Activated T-cell treated with anti-CD3 and anti-CD28 coated beads, Interleukin-2, amount 50 U/mL, for 72 hours (primary cell): ENCODE results near the gene G3BP2. TPM values are rescaled to one million over a fixed set of nuclear protein-coding genes. Genes with fewer than 3 reads are reported as not detected.
A peak's percentile ranks its signal among the peaks of the same experiment; 100 is the strongest.
"Not testable (repeated sequence)": the region's sequence is repeated elsewhere in the genome, so short reads cannot be mapped to it uniquely, and the experiment has no call there.

Experiments
- ATAC-seq, 2 donors: fragments of 150-1000 bp; cut with Tn5 transposase; replicated peaks in 1 of 2; 2 replicates each; pipeline ENCODE4 v1.10.0; 2021; ENCODE audit warnings: moderate library complexity in 2 of 2, mild to moderate bottlenecking in 1 of 2
- DNase-seq, 2 donors: peaks; one replicate each; pipeline ENCODE4 v3.0.0; 2021 to 2022; ENCODE audit warnings: mixed read lengths in 1 of 2
- H3K27ac Mint-ChIP-seq: one replicate; pipeline ENCODE4 v1.8.0; 2022; ENCODE audit warnings: mild to moderate bottlenecking, moderate library complexity, mixed read lengths
- H3K27me3 Mint-ChIP-seq: one replicate; pipeline ENCODE4 v1.8.0; 2022; ENCODE audit warnings: low read depth, mixed read lengths
- H3K36me3 Mint-ChIP-seq, 2 donors: one replicate each; pipeline ENCODE4 v1.8.0; 2022; ENCODE audit warnings: mixed read lengths in 2 of 2, mild to moderate bottlenecking in 1 of 2; ENCODE audit not compliant: insufficient read depth in 2 of 2
- H3K4me1 Mint-ChIP-seq: one replicate; pipeline ENCODE4 v1.8.0; 2022; ENCODE audit warnings: low read depth, mixed read lengths
- H3K4me3 Mint-ChIP-seq, 2 donors: one replicate each; pipeline ENCODE4 v1.8.0; 2022; ENCODE audit warnings: mild to moderate bottlenecking in 2 of 2, mixed read lengths in 2 of 2, moderate library complexity in 2 of 2
- H3K9me3 Mint-ChIP-seq, 2 donors: one replicate each; pipeline ENCODE4 v1.8.0; 2022; ENCODE audit warnings: mixed read lengths in 2 of 2
- total RNA-seq, 2 donors: library from RNA; stranded (reverse); gene quantifications; one replicate each; pipeline ENCODE4 v1.2.3, GENCODE V29; 2022

The G3BP2 gene
- total RNA-seq = 100 to 1,000 TPM; 204 to 212 TPM

GRCh38 chr4:75673027-75673958, at the start of gene G3BP2:
Gene G3BP2 (minus strand): TSS chr4:75673411. CDS start chr4:75662025, 11,386 bp downstream.
- H3K4me3 Mint-ChIP-seq = peak within 1 kb of the TSS; percentile 82 to 99

GRCh38 chr4:75722417-75722816, 49.2 kb upstream of the G3BP2 start:
- no peak overlapping the region for H3K27ac Mint-ChIP-seq
- peaks cover 6 to 7% of the 10 kb centered on the region in 2 donors for H3K36me3 Mint-ChIP-seq
- H3K4me3 Mint-ChIP-seq = peak overlapping the region in 1 of 2 donors; percentile 14
- H3K9me3 Mint-ChIP-seq = no peaks in the 10 kb centered on the region
- no peaks in the 10 kb centered on the region for H3K27me3 Mint-ChIP-seq
- H3K4me1 Mint-ChIP-seq = peaks cover 45% of the 10 kb centered on the region
- ATAC-seq (no peak), DNase-seq (no peak)

More at GRCh38 chr4:75673027-75673958, at the start of gene G3BP2:
- DNase-seq (peak; percentile 96 to 98), ATAC-seq (peak; percentile 93 to 94)
- Mint-ChIP-seq H3K27me3 (no peaks in the 10 kb centered on the region), H3K9me3 (no peaks in the 10 kb centered on the region), H3K4me1 (peaks cover 42% of the 10 kb centered on the region), H3K36me3 (peaks cover 12 to 14% of the 10 kb centered on the region in 2 donors), H3K27ac (peak within 1 kb of the TSS; percentile 87)

GRCh38 chr4:75718529-75718928, 45.3 kb upstream of the G3BP2 start:
- ATAC-seq = no peak
- no peak for DNase-seq
- Mint-ChIP-seq H3K27ac (no peak overlapping the region), H3K27me3 (no peaks in the 10 kb centered on the region), H3K36me3 (no peaks in the 10 kb centered on the region), H3K4me1 (peaks cover 18% of the 10 kb centered on the region), H3K4me3 (no peak overlapping the region), H3K9me3 (no peaks in the 10 kb centered on the region)

GRCh38 chr4:75717408-75717807, 44.2 kb upstream of the G3BP2 start:
- H3K4me1 Mint-ChIP-seq = peaks cover 9% of the 10 kb centered on the region
- H3K9me3 Mint-ChIP-seq = no peaks in the 10 kb centered on the region
- no peaks in the 10 kb centered on the region for H3K36me3 Mint-ChIP-seq
- ATAC-seq (no peak), DNase-seq (no peak)
- H3K27me3 Mint-ChIP-seq = no peaks in the 10 kb centered on the region
- H3K4me3 Mint-ChIP-seq = no peak overlapping the region
- no peak overlapping the region for H3K27ac Mint-ChIP-seq

- not testable (repeated sequence) for H3K27ac Mint-ChIP-seq, ATAC-seq, DNase-seq, H3K36me3 Mint-ChIP-seq, H3K4me3 Mint-ChIP-seq, H3K4me1 Mint-ChIP-seq, H3K9me3 Mint-ChIP-seq, H3K27me3 Mint-ChIP-seq
Measured at GRCh38 chr4:75716054-75716453, 42.8 kb upstream of the G3BP2 start.

- Mint-ChIP-seq H3K4me3 (no peak overlapping the region), H3K36me3 (no peaks in the 10 kb centered on the region), H3K27ac (no peak overlapping the region), H3K9me3 (no peaks in the 10 kb centered on the region), H3K27me3 (no peaks in the 10 kb centered on the region), H3K4me1 (no peaks in the 10 kb centered on the region)
- no peak for DNase-seq
- ATAC-seq = no peak
Measured at GRCh38 chr4:75715105-75715799, 42.0 kb upstream of the G3BP2 start.

GRCh38 chr4:75714704-75715103, 41.5 kb upstream of the G3BP2 start:
- Mint-ChIP-seq H3K9me3 (no peaks in the 10 kb centered on the region), H3K36me3 (no peaks in the 10 kb centered on the region), H3K4me3 (no peak overlapping the region), H3K4me1 (no peaks in the 10 kb centered on the region), H3K27ac (no peak overlapping the region), H3K27me3 (no peaks in the 10 kb centered on the region)
- no peak for DNase-seq
- no peak for ATAC-seq

- no peak overlapping the region for H3K4me3 Mint-ChIP-seq
- H3K4me1 Mint-ChIP-seq = no peaks in the 10 kb centered on the region
- DNase-seq (no peak), ATAC-seq (no peak)
- H3K9me3 Mint-ChIP-seq = no peaks in the 10 kb centered on the region
- no peak overlapping the region for H3K27ac Mint-ChIP-seq
- no peaks in the 10 kb centered on the region for H3K36me3 Mint-ChIP-seq
- H3K27me3 Mint-ChIP-seq = no peaks in the 10 kb centered on the region
Measured at GRCh38 chr4:75714011-75714410, 40.8 kb upstream of the G3BP2 start.

- ATAC-seq = no peak
- DNase-seq = no peak
- Mint-ChIP-seq H3K4me3 (no peak overlapping the region), H3K4me1 (no peaks in the 10 kb centered on the region), H3K9me3 (no peaks in the 10 kb centered on the region), H3K27me3 (no peaks in the 10 kb centered on the region), H3K36me3 (no peaks in the 10 kb centered on the region), H3K27ac (no peak overlapping the region)
Measured at GRCh38 chr4:75710246-75710645, 37.0 kb upstream of the G3BP2 start.

- Mint-ChIP-seq H3K27me3 (no peaks in the 10 kb centered on the region), H3K4me1 (no peaks in the 10 kb centered on the region), H3K4me3 (no peak overlapping the region), H3K27ac (no peak overlapping the region), H3K9me3 (no peaks in the 10 kb centered on the region), H3K36me3 (no peaks in the 10 kb centered on the region)
- peak; percentile 39 to 45 for DNase-seq
- ATAC-seq = peak; percentile 83 to 92
Measured at GRCh38 chr4:75708218-75708691, 35.0 kb upstream of the G3BP2 start.

- no peak overlapping the region for H3K4me3 Mint-ChIP-seq
- H3K4me1 Mint-ChIP-seq = no peaks in the 10 kb centered on the region
- H3K27me3 Mint-ChIP-seq = no peaks in the 10 kb centered on the region
- no peaks in the 10 kb centered on the region for H3K36me3 Mint-ChIP-seq
- no peak for DNase-seq
- ATAC-seq = no peak
- no peak overlapping the region for H3K27ac Mint-ChIP-seq
- H3K9me3 Mint-ChIP-seq = no peaks in the 10 kb centered on the region
Measured at GRCh38 chr4:75705198-75705977, 32.2 kb upstream of the G3BP2 start.

- ATAC-seq = no peak
- no peak for DNase-seq
Measured at GRCh38 chr4:75702919-75703411, 29.8 kb upstream of the G3BP2 start.

More at GRCh38 chr4:75702919-75703411, 29.8 kb upstream of the G3BP2 start:
- peaks cover 17% of the 10 kb centered on the region for H3K4me1 Mint-ChIP-seq
- no peaks in the 10 kb centered on the region for H3K9me3 Mint-ChIP-seq
- no peaks in the 10 kb centered on the region for H3K36me3 Mint-ChIP-seq
- no peaks in the 10 kb centered on the region for H3K27me3 Mint-ChIP-seq
- H3K4me3 Mint-ChIP-seq = no peak overlapping the region
- H3K27ac Mint-ChIP-seq = no peak overlapping the region
